HG03460 (cell line): ENCODE measurements around the gene SPTBN4.
"Not testable (repeated sequence)": the region's sequence is repeated elsewhere in the genome, so short reads cannot be mapped to it uniquely, and the experiment has no call there.

Experiments used
- ATAC-seq: cut with Tn5 transposase; IDR thresholded peaks from one replicate; pipeline ENCODE4 v1.9.1; 2021; ENCODE audit not compliant: unreplicated experiment

The SPTBN4 gene

GRCh38 chr19:40528078-40528477, 61.3 kb downstream of the SPTBN4 start:
- no peak for ATAC-seq

- ATAC-seq, result no peak
Measured at GRCh38 chr19:40528533-40529092, 61.8 kb downstream of the SPTBN4 start.

GRCh38 chr19:40529093-40529954, 62.5 kb downstream of the SPTBN4 start:
- ATAC-seq, result no peak

DNA sequence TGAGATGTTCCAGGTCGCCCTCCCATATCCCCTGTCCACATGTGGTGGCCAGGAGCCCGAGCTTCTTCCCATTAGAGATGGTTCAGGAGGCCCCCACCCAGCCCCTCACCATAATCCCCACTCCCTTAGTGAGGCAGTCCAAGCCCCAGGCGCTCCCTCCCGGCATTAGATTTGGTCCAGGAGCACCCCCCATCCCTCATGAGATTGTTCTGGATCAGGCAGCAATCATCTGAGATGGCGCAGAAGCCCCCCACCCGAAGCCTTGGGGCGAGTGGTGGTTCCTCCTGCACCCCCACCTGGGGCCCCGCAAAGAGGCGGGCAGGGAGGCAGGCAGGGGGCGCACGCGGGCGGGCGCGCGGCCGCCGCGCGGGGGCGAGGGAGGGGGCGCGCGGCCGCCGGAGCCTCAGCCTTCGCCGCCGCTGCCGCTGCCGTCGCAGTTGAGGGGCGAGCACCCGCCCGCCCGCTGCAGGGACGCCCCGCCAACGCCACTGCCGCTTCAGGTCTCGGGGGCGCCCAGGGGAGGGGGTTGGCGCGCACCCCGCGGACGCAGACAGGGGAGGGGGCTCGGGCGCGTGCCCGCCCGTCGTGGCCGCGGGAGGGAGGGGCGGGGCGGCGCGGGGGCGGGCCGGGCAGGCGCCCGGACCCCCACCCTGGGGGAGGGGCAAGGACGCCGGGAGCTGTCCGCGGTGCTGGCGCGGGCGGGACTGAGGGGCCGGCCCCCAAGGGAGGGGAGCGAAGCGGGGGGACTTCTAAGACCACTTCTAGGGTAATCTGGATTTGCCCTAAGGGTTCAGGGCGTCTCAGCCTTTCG, 63.5 kb downstream of the SPTBN4 start:
- ATAC-seq, result no peak

GRCh38 chr19:40533508-40533907, 66.7 kb downstream of the SPTBN4 start:
- ATAC-seq, result no peak

DNA sequence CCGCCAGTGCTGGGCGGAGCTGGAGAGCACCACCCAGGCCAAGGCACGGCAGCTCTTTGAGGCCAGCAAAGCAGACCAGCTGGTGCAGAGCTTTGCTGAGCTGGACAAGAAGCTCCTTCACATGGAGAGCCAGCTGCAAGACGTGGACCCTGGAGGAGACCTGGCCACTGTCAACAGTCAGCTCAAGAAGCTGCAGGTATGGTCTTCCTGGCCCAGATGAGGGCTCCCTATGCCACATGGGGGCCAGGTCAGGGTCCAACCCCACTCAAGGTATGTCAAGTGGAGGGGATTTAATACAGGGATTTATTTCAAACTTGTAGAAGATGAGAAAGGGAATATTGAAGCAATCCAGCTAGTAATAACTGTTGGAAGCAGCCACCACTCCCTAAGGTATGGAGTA, 67.3 kb downstream of the SPTBN4 start:
- no peak for ATAC-seq

DNA sequence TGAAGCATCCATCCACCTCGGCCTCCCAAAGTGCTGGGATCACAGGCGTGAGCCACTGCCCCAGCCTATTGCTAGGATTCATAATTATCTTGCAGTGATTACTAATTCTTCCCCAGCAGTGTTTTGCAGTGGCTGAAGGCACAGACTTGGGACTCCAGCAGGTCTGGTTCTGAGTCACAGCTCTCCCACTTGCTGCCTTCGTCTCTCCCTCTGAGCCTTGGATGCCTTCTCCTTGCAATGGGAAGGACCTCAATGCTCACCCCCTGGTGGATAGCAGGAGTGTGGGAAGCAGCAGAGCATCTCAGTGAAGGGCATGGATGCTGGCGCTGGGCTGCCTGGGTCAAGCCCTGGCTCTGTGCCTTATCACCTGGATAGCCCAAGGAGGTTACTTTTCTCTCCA, 72.3 kb downstream of the SPTBN4 start:
- no peak for ATAC-seq

DNA sequence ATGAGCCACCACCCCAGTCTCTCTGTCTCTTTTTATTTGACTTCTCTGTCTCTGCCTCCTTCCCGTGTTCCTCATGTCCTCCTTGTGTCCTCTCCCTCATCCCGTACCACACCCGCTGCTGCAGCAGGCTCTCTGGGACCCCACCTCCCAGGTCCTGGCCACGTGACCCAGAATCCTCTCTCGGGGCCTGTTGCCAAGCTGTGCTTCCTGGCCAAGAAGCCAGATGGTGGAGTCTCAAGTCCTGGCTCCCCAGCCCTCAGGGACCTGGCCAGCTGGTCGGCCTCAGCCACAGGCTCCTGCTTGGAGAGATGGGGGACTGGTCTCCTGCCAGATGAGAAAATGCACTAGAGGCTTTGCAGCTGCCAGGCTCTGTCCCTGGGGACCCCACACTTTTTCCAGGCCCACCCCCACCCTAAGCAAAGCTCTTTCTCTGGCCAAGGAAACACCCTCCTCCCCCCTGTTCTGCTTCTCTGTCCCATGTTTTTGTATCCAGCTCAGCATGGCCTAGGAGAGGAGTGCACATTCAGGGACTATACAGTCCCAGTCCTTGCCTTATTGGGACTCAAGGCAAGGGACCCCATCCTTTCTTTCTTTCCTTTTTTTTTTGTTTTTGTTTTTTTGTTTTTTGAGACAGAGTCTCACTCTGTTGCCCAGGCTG, 75.5 kb downstream of the SPTBN4 start:
- ATAC-seq, result no peak

DNA sequence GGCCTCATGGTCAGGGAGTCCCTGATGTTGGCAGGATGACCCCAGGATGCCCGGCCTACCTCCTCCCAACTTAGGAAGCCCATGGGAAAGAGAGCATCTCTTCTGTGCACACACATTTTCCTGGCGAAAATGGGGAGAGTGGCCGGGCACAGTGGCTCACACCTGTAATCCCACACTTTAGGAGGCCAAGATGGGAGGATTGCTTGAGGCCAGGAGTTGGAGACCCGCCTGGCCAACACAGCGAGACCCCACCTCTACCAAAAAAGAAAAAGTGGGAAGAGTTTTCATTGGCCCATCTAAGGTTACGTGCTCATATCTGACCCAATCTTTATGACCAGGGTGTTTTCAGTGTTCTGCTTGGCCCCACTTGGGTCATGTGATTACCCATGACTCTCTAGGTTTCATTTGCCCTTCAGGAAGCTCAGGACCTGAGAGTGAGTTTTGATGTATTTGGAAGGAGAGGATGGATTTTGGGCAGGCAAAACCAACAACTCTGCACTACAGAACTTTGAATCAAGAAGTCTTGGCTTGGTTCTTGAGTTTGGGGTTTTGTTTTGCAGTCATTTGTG, 76.3 kb downstream of the SPTBN4 start:
- no peak for ATAC-seq

DNA sequence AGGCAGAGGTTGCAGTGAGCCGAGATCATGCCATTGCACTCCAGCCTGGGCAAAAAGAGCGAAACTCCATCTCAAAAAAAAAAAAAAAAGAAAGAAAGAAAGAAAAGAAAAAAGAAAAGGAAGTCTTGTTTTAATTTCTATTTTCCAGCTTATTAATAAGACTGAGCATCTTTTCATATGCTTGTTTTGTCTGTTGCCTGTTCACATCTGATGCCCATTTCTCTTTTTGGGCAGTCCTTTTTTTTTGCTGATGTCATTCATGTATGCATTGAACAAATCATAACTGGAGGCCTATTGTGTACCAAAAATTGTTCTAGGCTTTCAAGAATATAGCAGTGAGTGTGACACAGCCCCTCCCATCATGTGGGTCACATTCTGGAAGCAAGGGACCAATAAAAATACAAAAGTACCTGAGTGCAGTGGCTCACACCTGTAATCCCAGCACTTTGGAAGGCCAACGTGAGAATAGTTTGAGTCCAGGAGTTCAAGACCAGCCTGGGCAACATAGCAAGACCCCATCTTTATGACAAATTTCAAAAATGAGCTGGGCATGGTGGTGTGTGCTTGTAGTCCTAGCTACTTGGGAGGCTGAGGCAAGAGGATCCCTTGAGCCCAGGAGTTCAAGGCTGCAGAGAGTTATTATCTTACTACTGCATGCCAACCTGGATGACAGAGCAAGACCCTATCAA, 79.5 kb downstream of the SPTBN4 start:
- not testable (repeated sequence) for ATAC-seq

DNA sequence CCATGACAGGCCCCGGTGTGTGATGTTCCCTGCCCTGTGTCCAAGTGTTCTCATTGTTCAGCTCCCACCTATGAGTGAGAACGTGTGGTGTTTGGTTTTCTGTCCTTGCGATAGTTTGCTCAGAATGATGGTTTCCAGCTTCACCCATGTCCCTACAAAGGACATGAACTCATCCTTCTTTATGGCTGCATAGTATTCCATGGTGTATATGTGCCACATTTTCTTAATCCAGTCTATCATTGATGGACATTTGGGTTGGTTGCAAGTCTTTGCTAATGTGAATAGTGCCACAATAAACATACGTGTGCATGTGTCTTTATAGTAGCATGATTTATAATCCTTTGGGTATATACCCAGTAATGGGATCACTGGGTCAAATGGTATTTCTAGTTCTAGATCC, 80.4 kb downstream of the SPTBN4 start:
- not testable (repeated sequence) for ATAC-seq

DNA sequence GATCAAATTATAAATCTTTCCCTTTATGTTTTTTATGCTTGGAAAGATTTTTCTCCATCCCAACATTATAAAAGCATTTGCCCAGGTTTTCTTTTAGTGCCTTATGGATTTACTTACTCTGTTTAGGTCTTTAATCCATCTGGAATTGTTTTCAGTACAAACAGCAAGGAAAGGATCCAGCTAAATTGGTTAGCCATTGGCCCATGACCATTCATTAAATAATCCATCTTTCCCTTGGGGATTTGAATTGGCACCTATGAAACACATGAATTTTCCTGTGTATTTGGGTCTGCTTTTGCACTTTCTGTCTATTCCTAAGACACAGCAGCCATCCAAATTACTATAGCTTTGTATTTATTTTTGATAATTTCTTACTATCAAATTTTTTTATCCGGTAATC, 81.0 kb downstream of the SPTBN4 start:
- no peak for ATAC-seq

DNA sequence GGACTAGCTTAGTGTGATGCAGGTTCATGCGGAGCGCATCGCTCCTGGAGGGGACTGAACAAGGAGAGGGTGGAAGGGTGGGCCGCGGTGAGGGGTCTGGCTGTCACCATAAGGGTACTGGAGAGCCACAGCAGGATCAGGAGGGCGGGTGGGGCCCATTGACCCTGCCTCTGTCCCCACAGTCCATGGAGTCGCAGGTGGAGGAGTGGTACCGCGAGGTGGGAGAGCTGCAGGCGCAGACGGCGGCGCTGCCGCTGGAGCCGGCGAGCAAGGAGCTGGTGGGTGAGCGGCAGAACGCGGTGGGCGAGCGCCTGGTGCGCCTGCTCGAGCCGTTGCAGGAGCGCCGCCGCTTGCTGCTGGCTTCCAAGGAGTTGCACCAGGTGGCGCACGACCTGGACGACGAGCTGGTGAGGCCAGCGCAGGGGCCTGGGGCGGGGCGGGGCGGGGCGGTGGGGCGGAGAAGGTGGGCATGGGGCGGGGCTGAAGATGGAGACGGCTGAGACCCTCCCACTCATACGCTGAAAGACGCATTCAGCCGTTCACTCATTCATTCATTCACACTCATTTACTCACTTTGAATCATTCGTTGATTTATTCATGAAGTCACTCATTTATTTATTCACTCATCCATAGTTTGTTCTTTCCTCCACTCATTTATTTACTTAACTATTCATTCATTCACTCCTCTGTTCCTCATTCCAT, 82.4 kb downstream of the SPTBN4 start:
- no peak for ATAC-seq

- ATAC-seq, result no peak
Measured at GRCh38 chr19:40550951-40551350, 84.2 kb downstream of the SPTBN4 start.

DNA sequence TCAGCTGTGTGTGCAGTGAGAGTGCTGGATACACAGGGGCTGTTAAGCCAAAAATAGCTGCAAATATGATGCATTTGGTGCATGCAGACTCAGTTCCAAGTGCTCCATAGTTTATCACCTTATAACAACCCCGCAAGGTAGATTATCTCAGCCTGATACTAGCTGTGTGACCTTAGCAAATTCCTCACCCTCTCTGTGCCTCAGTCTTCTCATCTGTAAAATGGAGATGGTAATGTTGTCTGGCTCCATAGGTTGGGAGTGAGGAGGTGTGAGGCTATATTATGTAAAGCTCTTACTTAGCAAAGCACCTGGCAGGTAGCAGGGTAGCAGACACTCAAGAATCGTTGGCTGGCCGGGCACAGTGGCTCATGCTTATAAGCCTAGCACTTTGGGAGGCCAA, 86.0 kb downstream of the SPTBN4 start:
- ATAC-seq, result no peak

- no peak for ATAC-seq
Measured at GRCh38 chr19:40553885-40554857, 87.4 kb downstream of the SPTBN4 start.

DNA sequence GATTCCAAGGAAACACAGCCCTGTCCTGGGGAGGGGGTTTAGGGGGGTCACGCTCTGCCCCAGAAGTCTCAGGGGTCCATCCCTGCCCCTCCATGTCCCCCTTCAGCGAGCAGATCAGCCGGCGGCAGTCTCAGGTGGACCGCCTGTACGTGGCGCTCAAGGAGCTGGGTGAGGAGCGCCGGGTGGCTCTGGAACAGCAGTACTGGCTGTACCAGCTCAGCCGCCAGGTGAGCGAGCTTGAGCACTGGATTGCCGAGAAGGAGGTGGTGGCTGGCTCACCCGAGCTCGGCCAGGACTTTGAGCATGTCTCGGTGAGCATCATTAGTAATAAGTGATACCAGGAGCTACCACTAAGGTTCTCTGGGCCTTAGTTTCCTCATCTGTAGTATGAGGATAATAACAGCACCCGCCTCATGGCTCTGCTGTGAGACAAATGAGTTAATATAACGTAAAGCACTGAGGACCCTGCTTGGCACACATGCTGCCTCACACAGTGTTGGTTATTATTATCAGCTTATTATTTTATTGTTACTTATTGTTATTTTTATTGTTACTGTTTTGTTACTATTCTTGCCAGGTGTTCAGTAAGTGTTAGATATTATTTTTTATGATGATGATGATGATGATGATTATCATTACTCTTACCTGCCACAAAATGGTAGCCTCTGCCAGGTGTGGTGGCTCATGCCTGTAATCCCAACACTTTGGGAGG, 89.3 kb downstream of the SPTBN4 start:
- ATAC-seq, result no peak

DNA sequence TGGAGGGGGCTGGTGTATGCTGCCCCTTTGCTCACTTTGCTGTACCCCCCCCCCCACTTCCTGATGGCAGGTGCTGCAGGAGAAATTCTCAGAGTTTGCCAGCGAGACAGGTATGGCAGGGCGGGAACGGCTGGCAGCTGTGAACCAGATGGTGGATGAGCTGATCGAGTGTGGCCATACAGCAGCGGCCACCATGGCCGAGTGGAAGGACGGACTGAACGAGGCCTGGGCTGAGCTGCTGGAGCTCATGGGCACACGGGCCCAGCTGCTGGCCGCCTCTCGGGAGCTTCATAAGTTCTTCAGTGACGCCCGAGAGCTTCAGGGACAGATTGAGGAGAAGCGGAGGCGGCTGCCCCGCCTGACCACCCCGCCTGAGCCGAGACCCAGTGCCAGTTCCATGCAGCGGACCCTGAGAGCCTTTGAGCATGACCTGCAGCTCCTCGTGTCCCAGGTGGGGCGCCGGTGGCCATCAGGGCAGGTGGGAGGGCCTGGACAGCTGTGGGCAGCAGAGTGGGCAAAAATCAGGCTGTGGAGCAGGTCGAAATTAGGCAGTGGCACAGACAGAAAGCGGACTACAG, 90.2 kb downstream of the SPTBN4 start:
- no peak for ATAC-seq
